Nephron progenitor cell (in vitro differentiated cells): ENCODE results near the gene LSR.

Experiments
- DNase-seq: peaks from one replicate; pipeline ENCODE4 v3.0.0; 2021
- H3K27ac Mint-ChIP-seq: 2 replicates; pipeline ENCODE4 v1.8.0; 2021; ENCODE audit warnings: mild to moderate bottlenecking, moderate library complexity, mixed read lengths
- H3K27me3 Mint-ChIP-seq: 2 replicates; pipeline ENCODE4 v1.8.0; 2021; ENCODE audit warnings: mild to moderate bottlenecking, low read depth, mixed read lengths; ENCODE audit not compliant: poor library complexity
- H3K36me3 Mint-ChIP-seq: 2 replicates; pipeline ENCODE4 v1.8.0; 2021; ENCODE audit warnings: low read depth, mixed read lengths
- H3K4me1 Mint-ChIP-seq: 2 replicates; pipeline ENCODE4 v1.8.0; 2021; ENCODE audit warnings: mixed read lengths
- H3K4me3 Mint-ChIP-seq: 2 replicates; pipeline ENCODE4 v1.8.0; 2021; ENCODE audit warnings: mild to moderate bottlenecking, moderate library complexity, mixed read lengths
- H3K9me3 Mint-ChIP-seq: 2 replicates; pipeline ENCODE4 v1.8.0; 2021; ENCODE audit warnings: mild to moderate bottlenecking, moderate library complexity, mixed read lengths
- TF ChIP-seq, protein P1 (sequence below): fragments of 200-600 bp; sonication (generic); IDR thresholded peaks from 2 replicates; pipeline ENCODE4 v1.5.0; 2021; ENCODE audit warnings: antibody characterized with exemption

The LSR gene

DNA sequence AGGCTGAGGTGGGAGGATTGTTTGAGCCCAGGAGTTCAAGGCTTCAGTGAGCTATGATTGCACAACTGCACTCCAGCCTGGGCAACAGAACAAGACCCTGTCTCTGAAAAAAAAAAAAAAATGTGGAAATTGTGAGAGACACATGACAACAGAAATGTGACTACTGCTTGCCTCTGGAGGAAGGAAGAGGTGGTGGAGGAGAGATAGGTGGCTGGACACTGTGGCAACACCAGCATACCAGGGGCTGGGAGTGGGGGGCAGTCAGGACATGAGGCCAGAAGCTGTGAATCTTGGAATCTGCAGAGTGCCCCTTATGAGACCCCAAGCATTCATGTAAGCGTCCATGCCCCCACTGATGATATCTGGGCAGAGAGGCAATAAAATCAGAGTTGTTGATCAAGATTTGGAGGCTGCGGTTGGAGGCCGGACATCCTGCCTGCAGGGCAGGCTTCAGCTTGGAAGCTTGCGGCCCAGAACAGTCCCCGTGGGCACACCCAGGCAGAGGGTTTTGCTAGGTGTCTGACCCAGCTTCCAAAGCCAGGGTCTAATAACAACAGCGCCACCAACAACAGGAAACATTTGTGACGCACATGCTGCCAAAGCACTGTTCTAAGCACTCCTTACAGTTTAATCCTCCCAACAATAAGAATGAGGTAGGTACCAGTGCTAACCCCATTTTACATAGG, 37.1 kb upstream of the LSR start:
- Mint-ChIP-seq H3K4me1 (no peaks in the 10 kb centered on the region), H3K27me3 (peaks cover 6% of the 10 kb centered on the region), H3K4me3 (no peak overlapping the region), H3K9me3 (peaks cover 3% of the 10 kb centered on the region), H3K27ac (no peak overlapping the region), H3K36me3 (no peaks in the 10 kb centered on the region)
- TF ChIP-seq, protein P1, sequence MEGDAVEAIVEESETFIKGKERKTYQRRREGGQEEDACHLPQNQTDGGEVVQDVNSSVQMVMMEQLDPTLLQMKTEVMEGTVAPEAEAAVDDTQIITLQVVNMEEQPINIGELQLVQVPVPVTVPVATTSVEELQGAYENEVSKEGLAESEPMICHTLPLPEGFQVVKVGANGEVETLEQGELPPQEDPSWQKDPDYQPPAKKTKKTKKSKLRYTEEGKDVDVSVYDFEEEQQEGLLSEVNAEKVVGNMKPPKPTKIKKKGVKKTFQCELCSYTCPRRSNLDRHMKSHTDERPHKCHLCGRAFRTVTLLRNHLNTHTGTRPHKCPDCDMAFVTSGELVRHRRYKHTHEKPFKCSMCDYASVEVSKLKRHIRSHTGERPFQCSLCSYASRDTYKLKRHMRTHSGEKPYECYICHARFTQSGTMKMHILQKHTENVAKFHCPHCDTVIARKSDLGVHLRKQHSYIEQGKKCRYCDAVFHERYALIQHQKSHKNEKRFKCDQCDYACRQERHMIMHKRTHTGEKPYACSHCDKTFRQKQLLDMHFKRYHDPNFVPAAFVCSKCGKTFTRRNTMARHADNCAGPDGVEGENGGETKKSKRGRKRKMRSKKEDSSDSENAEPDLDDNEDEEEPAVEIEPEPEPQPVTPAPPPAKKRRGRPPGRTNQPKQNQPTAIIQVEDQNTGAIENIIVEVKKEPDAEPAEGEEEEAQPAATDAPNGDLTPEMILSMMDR: no peak
- DNase-seq: no peak

DNA sequence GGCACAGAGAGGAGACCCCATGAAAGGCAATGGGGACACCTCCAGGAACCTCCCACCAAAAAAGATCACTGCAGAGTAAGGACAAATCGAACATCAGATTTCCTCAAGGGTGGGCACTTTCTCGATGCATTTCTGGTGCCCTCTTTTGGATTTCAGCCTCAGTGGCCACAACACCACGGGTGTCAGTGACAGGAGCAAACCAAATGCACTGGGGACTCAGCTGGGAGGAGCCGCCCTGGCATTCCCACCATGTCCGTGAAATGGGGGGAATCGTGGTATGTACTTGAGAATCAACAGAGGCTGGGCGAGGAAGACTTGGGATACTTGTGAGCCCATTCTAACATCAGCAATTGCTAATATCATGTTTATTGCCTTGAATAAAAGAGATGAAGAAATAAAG, 36.6 kb upstream of the LSR start:
- TF ChIP-seq, protein P1: no peak

DNA sequence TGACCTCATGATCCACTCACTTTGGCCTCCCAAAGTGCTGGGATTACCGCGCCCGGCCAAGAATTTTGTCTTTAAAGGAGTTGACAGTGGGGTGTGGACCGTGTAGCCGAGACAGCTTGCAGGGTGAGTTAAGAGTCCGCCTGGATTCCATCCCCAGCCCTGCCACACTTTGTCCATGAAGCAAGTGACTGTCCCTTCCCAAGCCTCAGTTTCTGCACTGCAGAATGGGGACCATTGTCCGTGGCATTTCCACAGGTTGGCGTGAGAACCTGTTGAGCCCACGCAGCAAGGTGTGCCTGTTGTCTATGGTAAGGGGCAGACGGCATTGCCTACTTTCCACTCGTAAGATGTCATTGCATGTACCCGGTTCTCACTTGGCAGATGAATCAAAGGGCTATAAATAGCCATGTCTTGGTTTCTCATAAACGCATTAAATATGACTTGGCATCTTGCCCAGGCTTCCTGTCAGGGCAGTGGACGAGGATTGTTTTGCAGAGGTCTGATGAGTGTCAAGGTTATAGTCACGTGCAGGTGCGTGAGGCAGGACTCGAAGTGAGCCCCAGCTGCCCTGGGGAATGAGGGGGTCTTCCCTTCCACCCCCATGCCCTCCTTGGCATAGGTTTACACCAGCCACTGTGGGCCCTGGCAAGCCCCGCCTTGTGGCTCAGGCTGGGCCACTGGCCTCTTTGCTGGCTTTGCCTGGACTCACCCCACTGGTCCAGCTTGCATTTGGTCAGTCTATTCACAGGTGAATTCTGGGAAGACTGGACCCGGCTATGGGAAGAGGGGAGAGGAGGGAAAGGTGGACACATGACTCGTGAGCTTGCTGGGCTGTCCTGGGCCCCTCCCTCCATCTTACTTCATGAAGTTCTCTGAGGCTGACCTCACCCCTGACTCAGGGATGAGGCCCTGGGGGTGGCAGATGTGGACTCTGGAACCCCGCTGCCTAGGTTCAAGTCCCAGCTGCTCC, 34.9 kb upstream of the LSR start:
- Mint-ChIP-seq H3K4me3 (no peak overlapping the region), H3K4me1 (no peaks in the 10 kb centered on the region), H3K27ac (no peak overlapping the region), H3K36me3 (no peaks in the 10 kb centered on the region), H3K27me3 (peaks cover 6% of the 10 kb centered on the region), H3K9me3 (peaks cover 22% of the 10 kb centered on the region)
- TF ChIP-seq, protein P1: no peak
- no peak for DNase-seq

More for the DNA sequence above, 36.6 kb upstream of the LSR start:
- Mint-ChIP-seq H3K27ac (no peak overlapping the region), H3K4me1 (no peaks in the 10 kb centered on the region), H3K27me3 (peaks cover 6% of the 10 kb centered on the region), H3K9me3 (peaks cover 7% of the 10 kb centered on the region), H3K36me3 (no peaks in the 10 kb centered on the region), H3K4me3 (no peak overlapping the region)
- DNase-seq: no peak

DNA sequence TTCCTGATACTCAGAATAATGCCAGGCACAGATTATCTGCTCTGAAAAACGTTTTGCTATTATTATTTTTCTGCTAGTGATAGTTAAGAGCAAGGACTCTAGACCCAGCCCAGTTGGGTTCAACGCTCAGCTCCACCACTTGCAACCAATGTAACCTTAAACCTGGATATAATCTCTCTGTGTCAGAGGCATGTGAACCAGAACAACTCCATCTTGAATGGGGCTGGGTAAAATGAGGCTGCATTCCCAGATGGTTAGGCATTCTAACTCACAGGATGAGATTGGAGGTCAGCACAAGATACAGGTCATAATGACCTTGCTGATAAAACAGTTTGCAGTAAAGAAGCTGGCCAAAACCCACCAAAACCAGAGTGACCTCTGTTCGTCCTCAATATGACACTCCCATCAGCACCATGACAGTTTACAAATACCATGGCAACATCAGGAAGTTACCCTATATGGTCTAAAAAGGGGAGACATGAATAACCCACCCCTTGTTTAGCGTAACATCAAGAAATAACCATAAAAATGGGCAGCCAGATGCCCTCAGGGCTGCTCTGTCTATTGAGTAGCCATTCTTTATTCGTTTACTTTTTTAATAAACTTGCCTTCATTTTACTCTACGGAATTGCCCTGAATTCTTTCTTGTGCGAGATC, 33.9 kb upstream of the LSR start:
- TF ChIP-seq, protein P1: no peak
- no peak overlapping the region for H3K4me3 Mint-ChIP-seq
- H3K27ac Mint-ChIP-seq: no peak overlapping the region
- no peaks in the 10 kb centered on the region for H3K36me3 Mint-ChIP-seq
- no peaks in the 10 kb centered on the region for H3K4me1 Mint-ChIP-seq
- H3K27me3 Mint-ChIP-seq: peaks cover 6% of the 10 kb centered on the region
- H3K9me3 Mint-ChIP-seq: peaks cover 31% of the 10 kb centered on the region
- DNase-seq: no peak

DNA sequence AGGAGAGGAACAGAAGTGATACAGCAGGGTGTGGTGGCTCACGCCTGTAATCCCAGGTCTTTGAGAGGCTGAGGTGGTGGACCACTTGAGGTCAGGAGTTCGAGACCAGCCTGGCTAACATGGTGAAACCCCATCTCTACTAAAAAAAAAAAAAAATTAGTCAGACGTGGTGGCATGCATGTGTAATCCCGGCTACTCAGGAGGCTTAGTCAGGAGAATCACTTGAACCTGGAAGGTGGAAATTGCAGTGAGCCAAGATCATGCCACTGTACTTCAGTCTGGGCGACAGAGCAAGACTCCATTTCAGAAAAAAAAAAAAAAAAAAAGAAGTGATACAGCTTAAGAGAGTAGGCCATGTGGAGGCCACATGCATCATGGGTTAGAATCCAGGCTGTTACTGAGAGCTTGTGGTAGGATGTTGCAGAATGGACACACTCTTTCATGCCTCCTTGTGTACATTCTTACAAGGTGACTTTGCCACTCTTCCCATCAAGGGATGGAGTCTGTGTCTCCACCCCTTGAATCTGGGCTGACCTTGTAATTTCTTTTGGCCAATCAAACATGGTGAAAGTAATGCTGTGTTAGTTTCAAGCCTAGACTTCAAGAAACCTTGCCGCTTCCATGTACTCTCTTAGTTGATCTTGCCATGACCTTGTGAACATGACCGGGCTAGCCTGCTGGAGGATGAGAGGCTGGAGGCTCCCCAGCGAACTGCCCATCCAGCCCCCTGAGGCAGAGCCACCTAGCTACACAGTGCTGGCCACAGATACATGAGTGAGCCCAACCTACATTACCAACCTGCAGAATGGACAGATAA, 32.6 kb upstream of the LSR start:
- TF ChIP-seq, protein P1: no peak
- no peak overlapping the region for H3K27ac Mint-ChIP-seq
- no peaks in the 10 kb centered on the region for H3K36me3 Mint-ChIP-seq
- peaks cover 32% of the 10 kb centered on the region for H3K9me3 Mint-ChIP-seq
- no peak for DNase-seq
- peaks cover 6% of the 10 kb centered on the region for H3K27me3 Mint-ChIP-seq
- H3K4me3 Mint-ChIP-seq: no peak overlapping the region
- H3K4me1 Mint-ChIP-seq: no peaks in the 10 kb centered on the region
